Activated T-helper 17 cell treated with anti-CD3 and anti-CD28 coated beads, Interleukin-2, amount 50 U/mL, for 72 hours (primary cell): Measurements from ENCODE around the gene TRMT44. TPM values are rescaled to one million over a fixed set of nuclear protein-coding genes. Genes with fewer than 3 reads are reported as not detected.
"Not testable (repeated sequence)": the region's sequence is repeated elsewhere in the genome, so short reads cannot be mapped to it uniquely, and the experiment has no call there.

Source experiments
- ATAC-seq: fragments of 150-1000 bp; cut with Tn5 transposase; replicated peaks from 2 replicates; pipeline ENCODE4 v1.10.0; 2021; ENCODE audit warnings: mild to moderate bottlenecking, moderate library complexity
- H3K27ac Mint-ChIP-seq: one replicate; pipeline ENCODE4 v1.8.0; 2022; ENCODE audit warnings: mixed read lengths
- H3K27me3 Mint-ChIP-seq: one replicate; pipeline ENCODE4 v1.8.0; 2022; ENCODE audit warnings: mixed read lengths
- H3K36me3 Mint-ChIP-seq: one replicate; pipeline ENCODE4 v1.8.0; 2022; ENCODE audit warnings: low read depth, mild to moderate bottlenecking, mixed read lengths
- H3K4me1 Mint-ChIP-seq: one replicate; pipeline ENCODE4 v1.8.0; 2022; ENCODE audit warnings: mixed read lengths
- H3K4me3 Mint-ChIP-seq: one replicate; pipeline ENCODE4 v1.8.0; 2022; ENCODE audit warnings: mild to moderate bottlenecking, mixed read lengths
- H3K9me3 Mint-ChIP-seq: one replicate; pipeline ENCODE4 v1.8.0; 2022; ENCODE audit warnings: mixed read lengths
- total RNA-seq, 2 donors: library from RNA; stranded (reverse); gene quantifications; one replicate each; pipeline ENCODE4 v1.2.3, GENCODE V29; 2022

TRMT44 gene
- total RNA-seq, 2 donors from 2014 or later = 24.0 to 37.3 TPM

GRCh38 chr4:8509311-8509950 lies 68.9 kb downstream of the TRMT44 start:
- H3K27me3 Mint-ChIP-seq = no peaks in the 10 kb centered on the region
- H3K9me3 Mint-ChIP-seq = no peaks in the 10 kb centered on the region
- no peak overlapping the region for H3K27ac Mint-ChIP-seq
- no peaks in the 10 kb centered on the region for H3K36me3 Mint-ChIP-seq
- H3K4me3 Mint-ChIP-seq = no peak overlapping the region
- no peak for ATAC-seq
- H3K4me1 Mint-ChIP-seq = no peaks in the 10 kb centered on the region

DNA sequence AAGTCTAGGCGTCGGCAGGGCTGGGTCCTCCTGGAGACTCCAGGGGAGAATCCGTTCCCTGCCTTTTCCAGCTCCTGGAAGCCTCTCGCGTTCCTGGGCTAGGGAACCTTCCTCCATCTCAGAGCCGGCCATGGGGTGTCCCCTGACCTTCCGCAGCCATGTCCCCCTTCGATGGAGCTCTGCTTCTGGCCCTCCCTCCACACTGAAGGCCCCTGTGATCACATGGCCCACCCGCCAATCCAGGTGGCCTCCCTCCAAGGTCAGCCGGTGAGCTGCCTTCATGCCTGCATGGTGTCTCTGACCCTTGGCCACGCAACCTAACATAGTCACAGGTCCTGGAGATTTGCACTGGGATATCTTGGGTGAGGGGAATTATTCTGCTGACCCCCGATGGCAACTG lies 69.6 kb downstream of the TRMT44 start:
- H3K27ac Mint-ChIP-seq = no peak overlapping the region
- no peaks in the 10 kb centered on the region for H3K4me1 Mint-ChIP-seq
- H3K9me3 Mint-ChIP-seq = no peaks in the 10 kb centered on the region
- no peak for ATAC-seq
- H3K36me3 Mint-ChIP-seq = no peaks in the 10 kb centered on the region
- H3K27me3 Mint-ChIP-seq = no peaks in the 10 kb centered on the region
- no peak overlapping the region for H3K4me3 Mint-ChIP-seq

DNA sequence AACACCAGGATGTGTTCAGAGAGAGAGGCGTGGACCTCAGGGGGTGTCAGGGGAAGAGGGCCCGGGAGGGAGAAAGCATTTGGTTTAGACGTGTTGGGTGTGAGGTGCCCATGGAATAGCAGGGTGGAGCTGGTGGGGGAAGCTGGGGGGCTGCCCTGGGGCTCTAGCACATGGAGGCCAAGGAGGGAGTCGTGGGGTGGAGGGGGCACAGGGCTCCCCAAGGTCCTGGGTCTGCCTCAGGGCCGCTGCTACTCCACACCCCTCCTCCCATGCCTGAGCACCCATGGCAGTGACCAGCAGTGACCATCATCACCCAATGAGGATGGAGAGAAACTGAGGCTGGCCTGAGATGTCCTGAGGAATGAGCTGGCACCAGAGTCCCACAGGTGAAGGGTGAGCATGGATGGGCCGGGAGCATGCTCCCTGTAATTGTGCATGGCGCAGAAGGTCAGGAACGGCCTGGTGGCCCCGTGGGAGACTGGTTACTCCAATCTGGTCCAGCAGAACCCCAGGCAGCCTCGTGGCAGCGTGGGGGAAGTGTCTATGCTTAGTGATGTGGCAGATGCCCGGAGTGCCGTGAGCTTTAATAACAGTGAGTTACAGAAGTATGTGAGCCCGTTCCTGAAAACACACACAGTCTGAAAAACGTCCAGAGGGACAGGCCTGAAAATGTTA lies 70.2 kb downstream of the TRMT44 start:
- no peak overlapping the region for H3K4me3 Mint-ChIP-seq
- no peaks in the 10 kb centered on the region for H3K4me1 Mint-ChIP-seq
- H3K9me3 Mint-ChIP-seq = no peaks in the 10 kb centered on the region
- no peaks in the 10 kb centered on the region for H3K27me3 Mint-ChIP-seq
- H3K36me3 Mint-ChIP-seq = no peaks in the 10 kb centered on the region
- H3K27ac Mint-ChIP-seq = no peak overlapping the region
- ATAC-seq = no peak

DNA sequence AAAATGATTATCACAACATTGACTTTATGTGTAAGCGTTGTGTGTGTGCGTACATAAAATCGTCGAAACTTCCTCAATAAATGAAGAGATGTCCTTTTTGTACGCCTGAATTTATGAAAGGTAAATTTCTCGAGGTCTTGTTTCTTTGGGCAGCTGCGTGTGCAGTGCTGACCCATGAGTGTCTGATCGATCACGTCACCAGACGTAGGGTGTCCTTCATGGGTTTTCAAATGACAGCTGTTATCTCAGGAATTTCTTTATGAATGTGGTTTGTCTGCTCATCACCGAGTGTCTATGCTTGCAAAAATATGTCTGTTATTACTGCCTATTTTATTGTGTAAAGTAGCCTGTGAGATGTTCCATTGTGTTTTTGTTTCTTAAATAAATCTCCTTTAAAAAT lies 71.9 kb downstream of the TRMT44 start:
- Mint-ChIP-seq H3K36me3 (no peaks in the 10 kb centered on the region), H3K9me3 (no peaks in the 10 kb centered on the region), H3K27me3 (no peaks in the 10 kb centered on the region), H3K4me3 (no peak overlapping the region), H3K4me1 (no peaks in the 10 kb centered on the region), H3K27ac (no peak overlapping the region)
- ATAC-seq = no peak

- H3K27me3 Mint-ChIP-seq, H3K4me1 Mint-ChIP-seq, H3K27ac Mint-ChIP-seq, H3K36me3 Mint-ChIP-seq, H3K4me3 Mint-ChIP-seq, ATAC-seq, H3K9me3 Mint-ChIP-seq: not testable (repeated sequence)
These were observed 72.5 kb downstream of the TRMT44 start for GRCh38 chr4:8513080-8513479.

GRCh38 chr4:8513931-8514330 lies 73.4 kb downstream of the TRMT44 start:
- Mint-ChIP-seq H3K9me3 (no peaks in the 10 kb centered on the region), H3K36me3 (no peaks in the 10 kb centered on the region), H3K4me1 (no peaks in the 10 kb centered on the region), H3K4me3 (no peak overlapping the region), H3K27ac (no peak overlapping the region), H3K27me3 (no peaks in the 10 kb centered on the region)
- no peak for ATAC-seq

- no peak overlapping the region for H3K4me3 Mint-ChIP-seq
- H3K36me3 Mint-ChIP-seq = no peaks in the 10 kb centered on the region
- no peaks in the 10 kb centered on the region for H3K9me3 Mint-ChIP-seq
- H3K27ac Mint-ChIP-seq = no peak overlapping the region
- no peaks in the 10 kb centered on the region for H3K27me3 Mint-ChIP-seq
- no peaks in the 10 kb centered on the region for H3K4me1 Mint-ChIP-seq
- ATAC-seq = no peak
These were observed 73.8 kb downstream of the TRMT44 start for GRCh38 chr4:8514391-8514790.

- Mint-ChIP-seq H3K27ac (no peak overlapping the region), H3K4me1 (no peaks in the 10 kb centered on the region), H3K27me3 (no peaks in the 10 kb centered on the region), H3K9me3 (no peaks in the 10 kb centered on the region), H3K36me3 (no peaks in the 10 kb centered on the region), H3K4me3 (no peak overlapping the region)
- no peak for ATAC-seq
These were observed 74.9 kb downstream of the TRMT44 start for GRCh38 chr4:8515316-8516060.

DNA sequence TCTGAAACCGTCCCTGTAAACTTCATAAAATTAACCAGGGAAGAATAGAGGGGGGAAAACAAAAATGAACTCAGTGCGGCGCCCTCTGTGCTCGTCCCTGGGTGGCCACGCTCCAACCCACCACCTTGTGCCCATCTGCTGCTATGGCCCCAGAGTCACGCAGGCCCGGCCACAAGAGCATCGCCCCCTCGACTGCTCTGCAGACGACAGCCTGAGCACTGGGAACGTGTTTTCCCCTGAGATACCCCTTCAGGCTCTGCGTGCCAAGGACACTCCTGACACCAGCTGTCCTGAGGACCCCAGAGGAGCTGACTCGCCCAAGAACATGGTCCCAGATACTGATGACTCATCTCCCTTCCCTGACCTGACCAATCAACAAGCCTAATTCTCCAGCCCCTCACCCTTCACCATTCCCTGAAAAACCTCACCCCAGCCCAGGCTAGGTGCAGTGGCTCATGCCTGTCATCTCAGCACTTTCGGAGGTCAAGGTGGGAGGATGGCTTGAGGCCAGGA lies 75.5 kb downstream of the TRMT44 start:
- H3K4me3 Mint-ChIP-seq = no peak overlapping the region
- H3K27ac Mint-ChIP-seq = no peak overlapping the region
- H3K9me3 Mint-ChIP-seq = no peaks in the 10 kb centered on the region
- no peaks in the 10 kb centered on the region for H3K4me1 Mint-ChIP-seq
- ATAC-seq = no peak
- no peaks in the 10 kb centered on the region for H3K27me3 Mint-ChIP-seq
- H3K36me3 Mint-ChIP-seq = no peaks in the 10 kb centered on the region

- H3K9me3 Mint-ChIP-seq = peaks cover 1% of the 10 kb centered on the region
- no peaks in the 10 kb centered on the region for H3K36me3 Mint-ChIP-seq
- no peaks in the 10 kb centered on the region for H3K4me1 Mint-ChIP-seq
- no peak overlapping the region for H3K4me3 Mint-ChIP-seq
- no peaks in the 10 kb centered on the region for H3K27me3 Mint-ChIP-seq
- ATAC-seq = no peak
- H3K27ac Mint-ChIP-seq = no peak overlapping the region
These were observed 76.5 kb downstream of the TRMT44 start for GRCh38 chr4:8516996-8517550.

DNA sequence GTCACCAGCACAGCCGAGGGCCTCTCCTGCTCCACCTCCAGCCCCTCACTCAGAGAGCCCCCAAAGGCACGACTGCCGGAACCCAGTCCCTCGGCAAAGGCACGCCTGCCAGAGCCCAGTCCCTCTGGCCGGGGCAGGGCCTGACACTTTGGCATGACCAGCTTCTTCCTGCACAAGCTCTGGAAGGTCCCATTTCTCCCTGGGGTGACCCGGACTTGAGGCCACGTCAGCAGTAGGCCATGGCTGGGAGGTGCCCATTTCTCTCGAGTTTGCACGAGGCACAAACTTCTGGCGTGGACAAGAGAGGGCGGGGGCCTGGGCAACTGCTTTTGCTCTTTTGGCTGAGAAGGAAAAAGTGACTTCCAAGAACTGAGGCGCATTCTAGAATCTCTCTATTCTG lies 77.4 kb downstream of the TRMT44 start:
- Mint-ChIP-seq H3K36me3 (no peaks in the 10 kb centered on the region), H3K27me3 (no peaks in the 10 kb centered on the region), H3K4me3 (no peak overlapping the region), H3K27ac (no peak overlapping the region), H3K4me1 (no peaks in the 10 kb centered on the region), H3K9me3 (peaks cover 3% of the 10 kb centered on the region)
- ATAC-seq = no peak

DNA sequence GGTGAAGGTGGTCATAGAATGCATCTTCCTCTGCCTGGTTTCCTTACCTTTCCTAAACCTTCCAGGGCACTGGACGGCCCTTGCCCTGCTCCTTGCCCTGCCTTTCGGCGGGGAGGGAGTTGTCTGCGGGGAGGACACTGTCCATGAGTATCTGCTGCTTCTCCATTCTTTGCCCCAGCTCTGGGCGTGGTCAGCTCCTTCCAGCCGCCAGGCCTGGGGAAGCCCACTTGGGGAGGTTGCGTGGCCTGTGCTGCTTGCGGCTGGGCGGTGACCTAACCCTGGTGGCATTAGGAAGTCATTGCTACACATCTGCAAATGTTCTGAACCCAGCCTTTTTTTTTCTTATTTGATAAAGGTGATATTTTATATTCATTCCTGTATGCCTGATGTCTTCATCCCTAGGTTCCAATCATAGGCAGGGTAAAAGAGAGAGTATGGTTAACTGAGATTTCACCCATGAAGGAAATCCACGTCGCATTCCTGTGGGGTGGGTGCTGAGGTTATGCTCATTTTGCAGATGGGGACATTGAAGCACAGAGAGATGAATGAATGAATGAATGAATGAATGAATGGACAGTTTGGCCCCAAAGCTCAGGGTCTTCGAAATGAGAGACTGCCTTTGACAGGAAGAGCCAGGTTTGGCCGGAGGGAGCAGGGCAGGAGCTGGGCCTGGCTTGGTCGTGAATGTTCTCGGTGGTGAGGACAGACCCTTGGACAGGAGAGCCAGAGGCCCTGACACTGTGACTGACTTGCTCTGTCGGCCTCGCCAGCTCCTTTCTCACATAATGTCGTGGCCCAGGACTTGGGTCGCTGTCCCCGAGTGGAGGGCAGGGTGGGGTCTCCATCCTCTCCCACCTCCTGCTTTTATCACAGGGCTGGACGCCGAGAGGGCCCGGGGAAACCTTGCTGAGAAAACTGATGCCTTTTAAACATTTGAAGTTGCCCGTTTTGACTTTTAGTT lies 81.9 kb downstream of the TRMT44 start:
- H3K9me3 Mint-ChIP-seq = peaks cover 3% of the 10 kb centered on the region

DNA sequence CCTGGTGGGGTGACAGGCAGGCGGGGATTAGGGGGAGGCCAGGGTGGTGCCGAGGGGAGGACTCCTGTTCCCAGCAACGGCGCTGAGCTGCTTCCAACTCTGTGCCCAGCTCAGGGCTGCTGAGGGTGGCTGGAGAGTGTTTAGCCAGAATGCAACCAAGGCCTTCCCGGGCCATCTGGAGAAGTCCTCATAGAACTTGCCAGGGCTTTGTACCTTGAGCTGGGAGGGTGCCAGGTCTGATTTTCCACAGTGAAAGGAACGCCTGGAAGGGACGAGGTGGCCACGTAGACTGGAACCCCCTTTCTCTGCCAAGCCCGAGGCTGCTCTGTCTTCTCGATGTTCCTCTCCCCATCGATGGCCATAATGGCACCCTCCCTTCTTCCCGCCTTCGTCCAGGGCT lies 82.6 kb downstream of the TRMT44 start:
- ATAC-seq = no peak
- H3K36me3 Mint-ChIP-seq = no peaks in the 10 kb centered on the region
- no peaks in the 10 kb centered on the region for H3K27me3 Mint-ChIP-seq
- H3K27ac Mint-ChIP-seq = no peak overlapping the region
- H3K9me3 Mint-ChIP-seq = peaks cover 3% of the 10 kb centered on the region
- H3K4me3 Mint-ChIP-seq = no peak overlapping the region
- no peaks in the 10 kb centered on the region for H3K4me1 Mint-ChIP-seq

More for the DNA sequence above, 81.9 kb downstream of the TRMT44 start:
- H3K4me3 Mint-ChIP-seq = no peak overlapping the region
- ATAC-seq = no peak
- H3K27me3 Mint-ChIP-seq = no peaks in the 10 kb centered on the region
- no peaks in the 10 kb centered on the region for H3K36me3 Mint-ChIP-seq
- no peak overlapping the region for H3K27ac Mint-ChIP-seq
- no peaks in the 10 kb centered on the region for H3K4me1 Mint-ChIP-seq

DNA sequence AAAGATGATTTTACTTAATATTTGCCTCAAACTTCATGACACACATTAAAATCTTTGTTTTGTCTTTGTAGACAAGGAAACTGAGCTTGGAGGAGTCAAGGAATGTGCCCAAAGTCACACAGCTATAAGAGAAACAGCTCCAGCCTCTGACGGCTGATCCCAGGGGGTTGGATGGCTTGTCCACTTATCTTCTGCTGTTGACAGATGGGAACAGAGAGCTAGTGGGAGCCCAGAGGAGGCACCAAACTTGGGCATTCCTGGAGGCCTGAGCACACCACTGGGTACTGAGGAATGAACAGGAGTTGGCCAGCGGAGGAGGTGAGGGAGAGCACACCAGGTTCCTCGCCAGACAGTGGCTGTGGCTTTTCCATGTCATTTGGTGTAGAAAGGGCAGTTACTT lies 83.2 kb downstream of the TRMT44 start:
- H3K27ac Mint-ChIP-seq = no peak overlapping the region
- H3K27me3 Mint-ChIP-seq = no peaks in the 10 kb centered on the region
- H3K4me1 Mint-ChIP-seq = no peaks in the 10 kb centered on the region
- H3K9me3 Mint-ChIP-seq = peaks cover 3% of the 10 kb centered on the region
- ATAC-seq = no peak
- no peak overlapping the region for H3K4me3 Mint-ChIP-seq
- no peaks in the 10 kb centered on the region for H3K36me3 Mint-ChIP-seq
